Activated CD4-positive, alpha-beta T cell treated with anti-CD3 and anti-CD28 coated beads, Interleukin-2, amount 50 U/mL, for 24 hours (primary cell): ENCODE results near the gene ELP1.
"Not testable (repeated sequence)": the region's sequence is repeated elsewhere in the genome, so short reads cannot be mapped to it uniquely, and the experiment has no call there.

Source experiments
- DNase-seq, 2 donors: peaks; one replicate each; pipeline ENCODE4 v3.0.0-alpha.2; 2020; ENCODE audit warnings: low read depth in 1 of 2, low spot score in 1 of 2

ELP1 gene

GRCh38 chr9:108934323-108934893 lies 484 bp upstream of the ELP1 start, which contains the start of gene ABITRAM:
ABITRAM (plus strand) TSS chr9:108934400; CDS start chr9:108934487, 87 bp downstream.
- DNase-seq: peak in 1 of 2 donors; percentile 64

GRCh38 chr9:108933231-108933717 lies 650 bp downstream of the ELP1 start:
- no peak for DNase-seq

DNA sequence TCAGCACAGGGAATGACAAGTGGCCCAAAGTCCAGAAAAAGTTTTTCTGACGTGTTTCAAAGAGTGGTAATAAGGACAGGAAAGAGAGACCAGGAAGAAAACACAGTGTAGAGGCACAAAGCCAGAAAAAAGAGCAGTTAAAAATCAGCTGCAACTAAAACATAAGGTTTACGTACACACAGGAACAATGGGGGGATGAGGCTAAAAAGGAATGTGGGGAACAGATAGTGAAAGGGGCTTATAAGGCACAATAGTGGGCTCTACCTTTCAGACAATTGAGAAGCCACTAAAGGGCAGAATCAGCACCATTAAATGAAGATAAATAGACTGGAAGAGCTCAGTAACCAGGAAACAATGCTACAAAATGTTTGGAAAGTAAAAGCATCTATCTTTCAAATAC lies 5.5 kb downstream of the ELP1 start:
- DNase-seq: no peak

DNA sequence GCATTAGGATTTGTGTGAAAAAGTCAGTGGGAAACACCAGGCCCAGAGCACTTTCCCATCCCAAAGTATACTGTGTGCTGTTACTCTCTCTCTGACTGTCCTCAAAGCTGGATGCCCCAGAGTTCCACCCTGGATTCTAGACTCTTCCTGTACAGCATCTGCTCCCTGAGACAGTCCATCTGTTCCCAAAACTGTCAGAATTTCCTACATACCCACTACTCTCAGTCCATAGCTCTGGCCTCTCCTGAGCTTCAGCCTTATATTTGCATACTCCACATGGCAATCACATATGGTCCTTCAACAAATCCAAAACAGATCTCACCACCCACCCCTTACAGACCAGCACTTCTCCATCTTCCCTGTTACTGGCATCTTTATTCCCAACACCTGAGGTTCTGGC lies 9.5 kb downstream of the ELP1 start:
- DNase-seq: no peak

GRCh38 chr9:108921200-108921599 lies 12.7 kb downstream of the ELP1 start:
- no peak for DNase-seq

GRCh38 chr9:108920401-108920800 lies 13.5 kb downstream of the ELP1 start:
- not testable (repeated sequence) for DNase-seq

- DNase-seq: no peak
Measured at GRCh38 chr9:108919517-108919916, 14.4 kb downstream of the ELP1 start.

- DNase-seq: no peak
Measured at GRCh38 chr9:108913391-108913790, 20.5 kb downstream of the ELP1 start.

GRCh38 chr9:108911820-108912219 lies 22.1 kb downstream of the ELP1 start:
- no peak for DNase-seq

DNA sequence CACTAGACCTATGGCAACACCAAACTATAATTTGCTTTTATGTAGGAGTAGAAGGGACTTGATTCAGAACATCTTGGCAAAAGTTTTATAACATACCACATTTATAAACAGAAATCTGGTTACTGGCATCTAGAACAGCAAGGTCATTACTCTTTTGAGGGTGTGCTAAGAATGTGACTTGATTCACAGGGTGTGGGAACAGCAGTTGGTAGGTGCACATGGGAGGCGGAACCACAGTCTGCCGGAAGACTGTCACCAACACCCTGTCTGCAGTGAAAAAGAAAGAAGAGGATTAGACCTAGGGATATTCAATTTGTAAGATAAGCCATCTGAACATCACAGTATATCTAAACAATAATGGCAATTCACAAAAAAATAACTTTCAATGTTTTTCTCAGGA lies 23.0 kb downstream of the ELP1 start:
- no peak for DNase-seq

DNA sequence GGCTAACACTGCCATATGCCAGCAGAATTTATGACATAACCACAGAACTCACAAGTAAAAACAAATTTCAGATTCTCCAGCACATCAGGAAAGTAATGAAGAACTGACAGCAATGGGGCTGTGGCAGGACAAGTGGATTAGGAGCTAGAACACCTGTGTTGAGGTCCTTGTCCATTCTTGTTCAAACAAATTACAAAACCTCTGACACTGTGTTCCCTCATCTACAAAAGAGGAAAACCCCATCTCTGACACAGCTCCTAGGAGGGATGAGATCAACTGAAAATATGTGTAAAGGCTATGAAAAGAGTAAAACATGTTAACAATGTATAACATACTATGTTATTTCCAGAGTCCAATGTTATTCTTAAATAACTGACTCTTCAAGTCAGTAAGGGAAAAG lies 23.5 kb downstream of the ELP1 start:
- no peak for DNase-seq

- no peak for DNase-seq
Measured at GRCh38 chr9:108905494-108905893, 28.4 kb downstream of the ELP1 start.

DNA sequence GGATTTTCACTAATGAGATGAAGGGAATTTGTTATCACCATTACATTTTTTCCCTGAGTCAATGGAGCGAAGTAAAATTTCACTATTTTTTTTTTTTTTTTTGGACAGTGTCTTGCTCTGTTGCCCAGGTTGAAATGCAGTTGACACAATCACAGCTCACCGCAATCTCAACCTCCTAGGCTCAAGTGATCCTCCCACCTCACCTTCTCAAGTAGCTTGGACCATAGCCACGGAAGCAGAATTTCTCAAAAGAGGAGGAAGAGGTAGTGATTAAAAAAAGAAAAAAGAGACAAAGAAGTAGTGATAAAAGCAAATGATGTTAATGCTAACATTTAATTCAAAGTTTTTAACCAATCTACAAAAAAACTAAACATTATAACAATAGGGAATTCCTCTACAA lies 29.8 kb downstream of the ELP1 start:
- DNase-seq: no peak

- no peak for DNase-seq
Measured at GRCh38 chr9:108903420-108904103, 30.4 kb downstream of the ELP1 start.

DNA sequence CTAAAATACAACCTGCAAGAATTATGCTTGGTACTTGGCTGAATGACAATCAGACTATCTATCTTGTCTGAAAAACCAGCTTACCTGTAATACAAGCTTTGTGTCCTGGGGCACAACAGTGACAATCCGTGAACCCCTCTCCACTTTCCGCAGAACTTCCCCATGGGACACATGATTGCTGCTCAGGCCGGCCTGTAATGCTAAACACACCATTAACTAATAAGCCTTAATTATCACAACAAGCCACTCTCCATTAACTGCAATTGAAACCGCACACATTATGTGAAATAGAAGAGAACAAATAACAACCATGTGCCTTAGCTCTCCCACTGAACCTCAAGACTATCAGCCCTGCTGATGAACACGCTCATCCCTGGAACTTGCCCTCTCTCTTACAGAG lies 33.7 kb downstream of the ELP1 start:
- DNase-seq: no peak

- DNase-seq: not testable (repeated sequence)
Measured at GRCh38 chr9:108899023-108899695, 34.8 kb downstream of the ELP1 start.

DNA sequence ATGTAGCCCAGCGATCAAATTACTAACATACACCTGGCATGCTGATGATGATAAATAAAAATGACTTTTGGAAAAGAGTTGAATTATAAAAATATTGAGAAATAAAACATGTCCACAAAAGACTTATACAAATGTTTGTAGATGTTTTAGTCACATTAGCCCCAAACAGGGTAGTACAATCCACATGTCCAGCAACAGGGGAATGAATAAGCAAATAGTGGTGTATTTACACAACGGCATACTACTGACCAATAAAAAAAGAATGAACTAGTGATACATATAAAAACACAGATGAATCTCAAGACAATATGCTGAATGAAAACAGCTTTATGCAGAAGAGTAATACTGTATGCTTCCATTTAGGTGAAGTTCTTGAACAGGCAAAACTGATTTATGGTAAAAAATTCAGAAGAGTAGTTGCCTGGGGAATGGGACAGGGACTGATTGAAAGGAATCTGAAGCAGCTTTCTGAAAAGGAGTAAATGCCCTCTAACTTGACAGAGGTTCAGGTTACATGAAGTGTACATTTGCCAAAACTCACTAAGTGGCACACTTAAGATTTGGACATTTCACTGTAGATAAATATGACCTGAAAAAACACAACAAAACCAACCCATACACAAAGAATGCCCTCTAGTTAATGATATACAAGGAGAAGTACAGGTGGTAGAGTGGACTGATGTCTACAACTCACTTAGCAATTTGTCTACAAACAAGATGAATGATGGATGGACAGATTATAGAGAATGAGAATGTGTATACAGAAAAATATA lies 36.4 kb downstream of the ELP1 start:
- no peak for DNase-seq

GRCh38 chr9:108894225-108894997 lies 39.5 kb downstream of the ELP1 start:
- DNase-seq: no peak

DNA sequence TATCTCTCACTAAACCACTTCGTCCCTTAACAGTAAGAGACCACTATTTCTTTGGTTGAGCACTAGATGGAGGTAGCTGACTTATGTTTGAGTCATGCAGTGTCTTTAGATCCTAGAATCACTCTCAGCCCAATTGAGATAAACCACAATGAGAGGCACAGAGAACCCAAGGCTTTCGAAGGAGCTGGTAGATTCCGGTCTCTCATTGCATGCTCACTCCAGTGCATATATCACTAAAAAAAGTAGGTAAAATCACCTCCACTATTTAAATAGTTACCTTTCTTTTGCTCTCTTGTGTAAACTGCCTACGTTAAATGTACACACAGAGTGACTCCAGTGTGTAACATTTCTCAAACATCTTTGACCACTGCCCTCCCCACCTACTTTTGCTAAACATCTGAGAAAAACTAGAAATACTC lies 44.3 kb downstream of the ELP1 start:
- no peak for DNase-seq

DNA sequence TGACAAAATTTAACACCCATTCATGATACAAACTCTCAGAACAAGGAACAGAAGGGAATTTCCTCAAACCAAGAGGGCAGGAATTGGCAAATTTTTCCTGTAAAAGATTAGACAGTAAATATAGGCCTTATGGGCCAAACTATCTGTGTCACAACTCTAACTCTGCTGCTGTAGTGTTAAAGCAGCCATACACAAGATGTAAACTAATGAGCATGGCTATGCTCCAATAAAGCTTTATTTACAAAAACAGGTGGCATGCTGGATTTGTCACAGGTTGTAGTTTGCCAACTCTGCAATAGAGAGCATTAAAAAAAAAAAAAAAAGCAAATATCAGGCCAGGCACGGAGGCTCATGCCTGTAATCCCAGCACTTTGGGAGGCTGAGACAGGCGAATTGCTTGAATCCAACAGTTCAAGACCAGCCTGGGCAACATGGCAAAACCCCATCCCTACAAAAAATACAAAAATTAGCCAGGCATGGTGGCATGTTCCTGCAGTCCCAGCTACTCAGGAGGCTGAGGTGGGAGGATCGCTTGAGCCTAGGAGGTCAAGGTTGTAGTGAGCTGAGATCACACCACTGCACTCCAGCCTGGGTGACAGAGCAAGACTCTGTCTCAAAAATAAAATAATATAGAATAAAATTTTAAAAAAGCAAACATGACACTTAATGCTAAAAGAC lies 47.2 kb downstream of the ELP1 start:
- not testable (repeated sequence) for DNase-seq
